Activated CD4-positive, alpha-beta T cell treated with anti-CD3 and anti-CD28 coated beads, Interleukin-2, amount 10 ng/mL, durations not matched to agents 24 days and 14 days (primary cell): ENCODE measurements around the gene ZFHX3. TPM values are rescaled to one million over a fixed set of nuclear protein-coding genes. Genes with fewer than 3 reads are reported as not detected.

Source experiments
- DNase-seq: peaks from one replicate; pipeline ENCODE4 v3.0.0; 2022
- H3K27ac Mint-ChIP-seq: one replicate; pipeline ENCODE4 v1.8.0; 2022; ENCODE audit warnings: mild to moderate bottlenecking, mixed read lengths
- H3K27me3 Mint-ChIP-seq: one replicate; pipeline ENCODE4 v1.8.0; 2022; ENCODE audit warnings: mixed read lengths
- H3K36me3 Mint-ChIP-seq: one replicate; pipeline ENCODE4 v1.8.0; 2022; ENCODE audit warnings: low read depth, mild to moderate bottlenecking, mixed read lengths
- H3K4me1 Mint-ChIP-seq: one replicate; pipeline ENCODE4 v1.8.0; 2021; ENCODE audit warnings: mixed read lengths
- H3K4me3 Mint-ChIP-seq: one replicate; pipeline ENCODE4 v1.8.0; 2022; ENCODE audit warnings: mild to moderate bottlenecking, moderate library complexity, mixed read lengths
- H3K9me3 Mint-ChIP-seq: one replicate; pipeline ENCODE4 v1.8.0; 2021; ENCODE audit warnings: mixed read lengths
- intact Hi-C: fragments of 100-400 bp; cut with micrococcal nuclease; formaldehyde crosslinking; loops from one replicate; pipeline ENCODE4 v1.15.1; 2023
- total RNA-seq: library from RNA; stranded (reverse); gene quantifications from 2 replicates; pipeline ENCODE4 v1.2.3, GENCODE V29; 2022

ZFHX3 gene
- total RNA-seq, 1 donor from 2014 or later, result 0.49 TPM

DNA sequence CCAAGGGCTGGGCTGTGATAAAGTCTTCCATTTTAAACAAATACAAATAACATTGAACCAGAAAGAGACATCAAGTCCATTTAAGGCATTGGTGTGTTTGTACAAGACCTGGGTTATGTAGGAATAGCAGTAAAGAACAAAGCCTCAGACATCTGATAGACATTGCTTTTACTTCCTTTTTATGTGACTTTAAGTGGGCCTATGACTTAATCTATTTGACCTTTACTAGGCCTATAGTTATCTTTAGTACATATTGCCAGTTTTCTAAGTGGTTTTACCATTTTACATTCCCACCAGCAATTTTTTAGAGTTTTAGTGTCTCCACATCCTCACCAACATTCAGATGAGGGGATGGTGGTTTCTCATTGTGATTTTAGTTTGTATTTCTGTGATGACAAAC is 298.8 kb downstream of the ZFHX3 start:
- no peak for DNase-seq
- intact Hi-C loops, result no loop called here
- Mint-ChIP-seq H3K27me3 (no peaks in the 10 kb centered on the region), H3K4me3 (no peak overlapping the region), H3K27ac (no peak overlapping the region), H3K36me3 (no peaks in the 10 kb centered on the region), H3K4me1 (no peaks in the 10 kb centered on the region), H3K9me3 (no peaks in the 10 kb centered on the region)

DNA sequence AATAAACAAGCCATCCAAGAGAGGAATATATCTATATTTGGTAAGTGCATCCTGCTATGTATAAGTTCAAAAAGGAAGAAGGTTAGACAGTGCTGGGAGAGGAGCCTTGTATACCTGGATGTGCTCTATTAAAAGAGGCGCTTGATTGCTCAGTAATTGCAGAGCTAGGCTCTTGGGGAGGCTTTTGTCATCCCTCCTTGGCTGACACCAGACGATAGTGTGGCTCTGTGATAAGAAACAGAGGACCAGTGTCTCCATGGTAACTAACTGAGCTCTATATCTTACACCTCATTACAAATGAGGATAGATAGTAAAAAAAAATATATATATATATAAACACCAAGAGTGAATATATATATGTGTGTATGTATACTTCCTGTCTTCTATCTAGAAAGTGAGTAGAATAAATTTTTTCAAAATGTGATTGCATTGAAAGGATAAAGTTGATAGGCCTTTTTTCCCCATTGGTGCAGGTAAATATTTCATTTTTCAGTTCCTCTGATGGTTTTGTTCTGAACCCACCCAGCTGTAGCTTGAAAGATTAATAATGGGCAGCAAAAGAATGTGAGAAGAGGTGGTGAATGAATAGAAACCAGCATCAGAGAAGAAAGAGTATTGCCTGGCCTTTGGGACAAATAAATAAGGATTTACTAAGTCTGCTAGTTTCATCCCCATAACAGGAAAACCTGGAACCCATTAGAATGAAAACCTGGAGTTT is 303.7 kb downstream of the ZFHX3 start:
- Mint-ChIP-seq H3K4me1 (no peaks in the 10 kb centered on the region), H3K36me3 (no peaks in the 10 kb centered on the region), H3K27ac (no peak overlapping the region), H3K4me3 (no peak overlapping the region), H3K9me3 (no peaks in the 10 kb centered on the region), H3K27me3 (no peaks in the 10 kb centered on the region)
- intact Hi-C loops, result no loop called here
- DNase-seq, result no peak

DNA sequence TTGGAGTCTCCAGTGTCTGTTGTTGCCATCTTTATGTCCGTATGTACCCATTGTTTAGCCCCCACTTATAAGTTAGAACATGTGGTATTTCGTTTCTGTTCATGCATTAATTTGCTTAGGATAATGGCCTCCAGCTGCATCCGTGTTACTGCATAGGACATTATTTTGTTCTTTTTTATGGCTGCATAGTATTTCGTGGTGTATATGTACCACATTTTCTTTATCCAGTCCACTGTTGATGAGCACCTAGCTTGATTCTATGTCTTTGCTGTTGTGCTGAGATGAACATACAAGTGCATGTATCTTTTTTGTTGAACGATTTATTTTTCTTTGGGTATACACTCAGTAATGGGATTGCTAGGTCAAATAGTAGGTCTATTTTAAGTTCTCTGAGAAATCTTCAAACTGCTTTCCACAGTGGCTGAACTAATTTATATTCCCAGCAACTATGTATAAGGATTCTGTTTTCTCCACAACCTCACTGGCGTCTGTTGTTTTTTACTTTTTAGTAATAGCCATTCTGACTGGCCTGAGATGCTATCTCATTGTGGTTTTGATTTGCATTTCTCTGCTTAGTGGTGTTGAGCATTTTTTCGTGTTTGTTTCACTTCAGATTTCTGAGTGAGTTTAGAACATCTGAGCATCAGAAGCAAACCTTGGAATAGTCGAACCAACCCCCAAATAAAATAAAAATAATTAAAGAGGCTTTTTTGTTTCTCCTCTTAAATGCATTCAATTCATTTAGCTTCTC is 304.7 kb downstream of the ZFHX3 start:
- no peak overlapping the region for H3K4me3 Mint-ChIP-seq
- H3K4me1 Mint-ChIP-seq, result no peaks in the 10 kb centered on the region
- H3K36me3 Mint-ChIP-seq, result no peaks in the 10 kb centered on the region
- H3K27me3 Mint-ChIP-seq, result no peaks in the 10 kb centered on the region
- H3K27ac Mint-ChIP-seq, result no peak overlapping the region
- H3K9me3 Mint-ChIP-seq, result no peaks in the 10 kb centered on the region
- intact Hi-C loops, result no loop called here
- DNase-seq, result no peak

DNA sequence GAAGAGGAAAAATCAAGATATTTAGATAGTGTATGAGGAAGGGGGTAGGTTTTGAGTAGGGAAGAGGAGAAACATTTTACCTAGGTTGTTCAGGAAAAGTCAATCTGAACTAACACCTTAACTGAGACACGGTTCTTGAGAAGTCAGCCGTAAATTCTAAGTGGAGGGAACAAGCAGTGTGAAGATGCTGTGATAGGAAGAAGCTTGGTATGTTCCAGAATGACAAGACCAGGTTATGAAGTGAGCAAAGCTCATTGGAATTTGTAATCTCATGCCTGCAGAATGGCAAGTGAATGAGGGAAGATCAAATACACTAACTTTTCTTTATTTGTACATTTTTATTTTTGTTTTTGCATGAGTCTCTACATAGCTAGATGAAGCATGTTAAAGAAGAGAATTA is 307.6 kb downstream of the ZFHX3 start:
- Mint-ChIP-seq H3K36me3 (no peaks in the 10 kb centered on the region), H3K4me3 (no peak overlapping the region), H3K27me3 (no peaks in the 10 kb centered on the region), H3K9me3 (no peaks in the 10 kb centered on the region), H3K4me1 (no peaks in the 10 kb centered on the region), H3K27ac (no peak overlapping the region)
- no peak for DNase-seq
- intact Hi-C loops, result no loop called here

DNA sequence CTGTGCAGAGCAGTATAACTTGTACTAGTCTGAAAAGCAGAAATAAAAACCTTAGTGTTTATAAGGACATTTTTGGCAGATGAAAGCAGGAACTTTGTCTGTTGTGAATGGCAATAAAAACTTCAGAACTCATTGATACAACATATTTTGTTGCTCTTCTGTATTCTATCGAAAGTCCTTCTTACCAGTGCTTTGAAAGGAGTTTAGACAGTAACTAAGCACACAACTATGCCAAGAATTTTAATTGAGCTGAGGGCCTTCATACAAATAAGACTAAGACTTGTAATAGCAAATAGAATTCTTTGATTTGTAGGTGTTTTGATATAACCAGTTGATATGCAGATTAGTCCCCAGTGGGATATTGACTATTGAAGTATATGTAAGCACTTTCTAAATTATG is 308.4 kb downstream of the ZFHX3 start:
- Mint-ChIP-seq H3K27me3 (no peaks in the 10 kb centered on the region), H3K36me3 (no peaks in the 10 kb centered on the region), H3K4me3 (no peak overlapping the region), H3K4me1 (no peaks in the 10 kb centered on the region), H3K9me3 (no peaks in the 10 kb centered on the region), H3K27ac (no peak overlapping the region)
- intact Hi-C loops, result no loop called here
- DNase-seq, result no peak

GRCh38 chr16:72736074-72736473 is 311.9 kb downstream of the ZFHX3 start:
- no peaks in the 10 kb centered on the region for H3K4me1 Mint-ChIP-seq
- intact Hi-C loops, result no loop called here
- peaks cover 6% of the 10 kb centered on the region for H3K9me3 Mint-ChIP-seq
- DNase-seq, result no peak
- no peak overlapping the region for H3K4me3 Mint-ChIP-seq
- H3K36me3 Mint-ChIP-seq, result no peaks in the 10 kb centered on the region
- peaks cover 3% of the 10 kb centered on the region for H3K27me3 Mint-ChIP-seq
- no peak overlapping the region for H3K27ac Mint-ChIP-seq
